GM10266 (cell line): ENCODE measurements around the gene MEMO1.

Experiments
- DNase-seq: peaks from one replicate; pipeline ENCODE4 v3.0.0; 2012; ENCODE audit errors: extremely low spot score
- CTCF ChIP-seq: IDR thresholded peaks from 2 replicates; pipeline ENCODE4 v1.5.1; 2012; ENCODE audit warnings: mild to moderate bottlenecking, low read depth; ENCODE audit not compliant: control insufficient read depth, insufficient read depth; ENCODE audit errors: missing control alignments

MEMO1 gene

GRCh38 chr2:31992025-31992579, 18.7 kb downstream of the MEMO1 start:
- no peak for TF ChIP-seq CTCF
- DNase-seq = no peak

GRCh38 chr2:31989946-31990345, 20.9 kb downstream of the MEMO1 start:
- no peak for DNase-seq
- TF ChIP-seq CTCF = no peak

- no peak for TF ChIP-seq CTCF
- DNase-seq = no peak
These were observed 23.2 kb downstream of the MEMO1 start for GRCh38 chr2:31987454-31988220.

- DNase-seq = no peak
- no peak for TF ChIP-seq CTCF
These were observed 23.9 kb downstream of the MEMO1 start for GRCh38 chr2:31986906-31987305.

GRCh38 chr2:31983762-31984467, 26.9 kb downstream of the MEMO1 start:
- DNase-seq = no peak
- TF ChIP-seq CTCF = no peak

- TF ChIP-seq CTCF = no peak
These were observed 30.0 kb downstream of the MEMO1 start for GRCh38 chr2:31980674-31981356.

More at GRCh38 chr2:31980674-31981356, 30.0 kb downstream of the MEMO1 start:
- DNase-seq = peak; percentile 73
